ENCODE results near the gene MTMR12. TPM values are rescaled to one million over a fixed set of nuclear protein-coding genes. Genes with fewer than 3 reads are reported as not detected.

MTMR12 gene
- total and polyA plus RNA-seq, 2 of the 13 experiments (the other 11 are each of a cell fraction or from before 2014, with no cell fraction given) = 23.4 to 36.6 TPM

DNA sequence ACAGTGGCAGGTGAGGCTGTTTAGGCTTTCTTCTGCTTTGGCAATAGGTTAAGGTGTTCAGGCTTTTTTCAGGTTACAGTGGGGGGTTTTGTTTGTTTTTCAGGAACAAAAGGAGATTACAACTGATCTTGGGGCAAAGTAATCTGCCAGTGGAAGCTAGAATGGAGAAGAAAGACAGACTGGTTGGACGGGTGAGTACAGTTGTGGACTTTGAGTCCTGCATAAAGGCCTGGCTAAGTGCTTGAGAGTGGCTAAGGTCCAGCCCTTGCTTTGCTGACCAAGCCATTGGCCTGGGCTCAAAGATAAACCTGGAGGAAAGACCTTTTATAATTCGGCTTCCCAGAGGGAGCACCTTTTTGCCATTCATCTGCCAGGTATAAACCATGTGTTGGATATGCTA, 63.1 kb downstream of the MTMR12 start (continued):
- TF ChIP-seq, protein P1, sequence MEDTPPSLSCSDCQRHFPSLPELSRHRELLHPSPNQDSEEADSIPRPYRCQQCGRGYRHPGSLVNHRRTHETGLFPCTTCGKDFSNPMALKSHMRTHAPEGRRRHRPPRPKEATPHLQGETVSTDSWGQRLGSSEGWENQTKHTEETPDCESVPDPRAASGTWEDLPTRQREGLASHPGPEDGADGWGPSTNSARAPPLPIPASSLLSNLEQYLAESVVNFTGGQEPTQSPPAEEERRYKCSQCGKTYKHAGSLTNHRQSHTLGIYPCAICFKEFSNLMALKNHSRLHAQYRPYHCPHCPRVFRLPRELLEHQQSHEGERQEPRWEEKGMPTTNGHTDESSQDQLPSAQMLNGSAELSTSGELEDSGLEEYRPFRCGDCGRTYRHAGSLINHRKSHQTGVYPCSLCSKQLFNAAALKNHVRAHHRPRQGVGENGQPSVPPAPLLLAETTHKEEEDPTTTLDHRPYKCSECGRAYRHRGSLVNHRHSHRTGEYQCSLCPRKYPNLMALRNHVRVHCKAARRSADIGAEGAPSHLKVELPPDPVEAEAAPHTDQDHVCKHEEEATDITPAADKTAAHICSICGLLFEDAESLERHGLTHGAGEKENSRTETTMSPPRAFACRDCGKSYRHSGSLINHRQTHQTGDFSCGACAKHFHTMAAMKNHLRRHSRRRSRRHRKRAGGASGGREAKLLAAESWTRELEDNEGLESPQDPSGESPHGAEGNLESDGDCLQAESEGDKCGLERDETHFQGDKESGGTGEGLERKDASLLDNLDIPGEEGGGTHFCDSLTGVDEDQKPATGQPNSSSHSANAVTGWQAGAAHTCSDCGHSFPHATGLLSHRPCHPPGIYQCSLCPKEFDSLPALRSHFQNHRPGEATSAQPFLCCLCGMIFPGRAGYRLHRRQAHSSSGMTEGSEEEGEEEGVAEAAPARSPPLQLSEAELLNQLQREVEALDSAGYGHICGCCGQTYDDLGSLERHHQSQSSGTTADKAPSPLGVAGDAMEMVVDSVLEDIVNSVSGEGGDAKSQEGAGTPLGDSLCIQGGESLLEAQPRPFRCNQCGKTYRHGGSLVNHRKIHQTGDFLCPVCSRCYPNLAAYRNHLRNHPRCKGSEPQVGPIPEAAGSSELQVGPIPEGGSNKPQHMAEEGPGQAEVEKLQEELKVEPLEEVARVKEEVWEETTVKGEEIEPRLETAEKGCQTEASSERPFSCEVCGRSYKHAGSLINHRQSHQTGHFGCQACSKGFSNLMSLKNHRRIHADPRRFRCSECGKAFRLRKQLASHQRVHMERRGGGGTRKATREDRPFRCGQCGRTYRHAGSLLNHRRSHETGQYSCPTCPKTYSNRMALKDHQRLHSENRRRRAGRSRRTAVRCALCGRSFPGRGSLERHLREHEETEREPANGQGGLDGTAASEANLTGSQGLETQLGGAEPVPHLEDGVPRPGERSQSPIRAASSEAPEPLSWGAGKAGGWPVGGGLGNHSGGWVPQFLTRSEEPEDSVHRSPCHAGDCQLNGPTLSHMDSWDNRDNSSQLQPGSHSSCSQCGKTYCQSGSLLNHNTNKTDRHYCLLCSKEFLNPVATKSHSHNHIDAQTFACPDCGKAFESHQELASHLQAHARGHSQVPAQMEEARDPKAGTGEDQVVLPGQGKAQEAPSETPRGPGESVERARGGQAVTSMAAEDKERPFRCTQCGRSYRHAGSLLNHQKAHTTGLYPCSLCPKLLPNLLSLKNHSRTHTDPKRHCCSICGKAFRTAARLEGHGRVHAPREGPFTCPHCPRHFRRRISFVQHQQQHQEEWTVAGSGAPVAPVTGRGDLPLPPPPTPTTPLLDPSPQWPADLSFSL (CRISPR knock-in tag; IDR thresholded peaks at IDR 0.05) = no peak
- TF ChIP-seq FOXA3 (CRISPR knock-in tag; IDR thresholded peaks at IDR 0.05) (no peak), WIZ (CRISPR knock-in tag; IDR thresholded peaks at IDR 0.05) (no peak), TEAD3 (CRISPR knock-in tag; optimal IDR thresholded peaks at IDR 0.05; ENCODE audit: borderline replicate concordance) (no peak), ZNF766 (CRISPR knock-in tag; IDR thresholded peaks at IDR 0.05; ENCODE audit: borderline replicate concordance) (no peak), SAP130 (CRISPR knock-in tag; IDR thresholded peaks at IDR 0.05; ENCODE audit: low read depth) (0 out of 2 replicates have a peak, but pooled peaks have one; percentile 22), FOXO4 (CRISPR knock-in tag; conservative IDR thresholded peaks at IDR 0.05) (no peak), ZNF251 (CRISPR knock-in tag; IDR thresholded peaks at IDR 0.05) (no peak), ZNF577 (CRISPR knock-in tag; IDR thresholded peaks at IDR 0.05; ENCODE audit: borderline replicate concordance, low read depth) (no peak), RARG (CRISPR knock-in tag; IDR thresholded peaks at IDR 0.05; ENCODE audit: low read depth) (no peak), ZBTB7A (CRISPR knock-in tag; IDR thresholded peaks at IDR 0.05) (no peak)
- TF ChIP-seq, protein P2, sequence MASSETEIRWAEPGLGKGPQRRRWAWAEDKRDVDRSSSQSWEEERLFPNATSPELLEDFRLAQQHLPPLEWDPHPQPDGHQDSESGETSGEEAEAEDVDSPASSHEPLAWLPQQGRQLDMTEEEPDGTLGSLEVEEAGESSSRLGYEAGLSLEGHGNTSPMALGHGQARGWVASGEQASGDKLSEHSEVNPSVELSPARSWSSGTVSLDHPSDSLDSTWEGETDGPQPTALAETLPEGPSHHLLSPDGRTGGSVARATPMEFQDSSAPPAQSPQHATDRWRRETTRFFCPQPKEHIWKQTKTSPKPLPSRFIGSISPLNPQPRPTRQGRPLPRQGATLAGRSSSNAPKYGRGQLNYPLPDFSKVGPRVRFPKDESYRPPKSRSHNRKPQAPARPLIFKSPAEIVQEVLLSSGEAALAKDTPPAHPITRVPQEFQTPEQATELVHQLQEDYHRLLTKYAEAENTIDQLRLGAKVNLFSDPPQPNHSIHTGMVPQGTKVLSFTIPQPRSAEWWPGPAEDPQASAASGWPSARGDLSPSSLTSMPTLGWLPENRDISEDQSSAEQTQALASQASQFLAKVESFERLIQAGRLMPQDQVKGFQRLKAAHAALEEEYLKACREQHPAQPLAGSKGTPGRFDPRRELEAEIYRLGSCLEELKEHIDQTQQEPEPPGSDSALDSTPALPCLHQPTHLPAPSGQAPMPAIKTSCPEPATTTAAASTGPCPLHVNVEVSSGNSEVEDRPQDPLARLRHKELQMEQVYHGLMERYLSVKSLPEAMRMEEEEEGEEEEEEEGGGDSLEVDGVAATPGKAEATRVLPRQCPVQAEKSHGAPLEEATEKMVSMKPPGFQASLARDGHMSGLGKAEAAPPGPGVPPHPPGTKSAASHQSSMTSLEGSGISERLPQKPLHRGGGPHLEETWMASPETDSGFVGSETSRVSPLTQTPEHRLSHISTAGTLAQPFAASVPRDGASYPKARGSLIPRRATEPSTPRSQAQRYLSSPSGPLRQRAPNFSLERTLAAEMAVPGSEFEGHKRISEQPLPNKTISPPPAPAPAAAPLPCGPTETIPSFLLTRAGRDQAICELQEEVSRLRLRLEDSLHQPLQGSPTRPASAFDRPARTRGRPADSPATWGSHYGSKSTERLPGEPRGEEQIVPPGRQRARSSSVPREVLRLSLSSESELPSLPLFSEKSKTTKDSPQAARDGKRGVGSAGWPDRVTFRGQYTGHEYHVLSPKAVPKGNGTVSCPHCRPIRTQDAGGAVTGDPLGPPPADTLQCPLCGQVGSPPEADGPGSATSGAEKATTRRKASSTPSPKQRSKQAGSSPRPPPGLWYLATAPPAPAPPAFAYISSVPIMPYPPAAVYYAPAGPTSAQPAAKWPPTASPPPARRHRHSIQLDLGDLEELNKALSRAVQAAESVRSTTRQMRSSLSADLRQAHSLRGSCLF (CRISPR knock-in tag; IDR thresholded peaks at IDR 0.05; ENCODE audit: borderline replicate concordance) = no peak
- TF ChIP-seq, protein P3, sequence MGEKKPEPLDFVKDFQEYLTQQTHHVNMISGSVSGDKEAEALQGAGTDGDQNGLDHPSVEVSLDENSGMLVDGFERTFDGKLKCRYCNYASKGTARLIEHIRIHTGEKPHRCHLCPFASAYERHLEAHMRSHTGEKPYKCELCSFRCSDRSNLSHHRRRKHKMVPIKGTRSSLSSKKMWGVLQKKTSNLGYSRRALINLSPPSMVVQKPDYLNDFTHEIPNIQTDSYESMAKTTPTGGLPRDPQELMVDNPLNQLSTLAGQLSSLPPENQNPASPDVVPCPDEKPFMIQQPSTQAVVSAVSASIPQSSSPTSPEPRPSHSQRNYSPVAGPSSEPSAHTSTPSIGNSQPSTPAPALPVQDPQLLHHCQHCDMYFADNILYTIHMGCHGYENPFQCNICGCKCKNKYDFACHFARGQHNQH (CRISPR knock-in tag; IDR thresholded peaks at IDR 0.05) = 0 out of 2 replicates have a peak, but pooled peaks have one; percentile 26

Data from HepG2 (cell line).